Measurements from ENCODE around the gene WDR86.

DNA sequence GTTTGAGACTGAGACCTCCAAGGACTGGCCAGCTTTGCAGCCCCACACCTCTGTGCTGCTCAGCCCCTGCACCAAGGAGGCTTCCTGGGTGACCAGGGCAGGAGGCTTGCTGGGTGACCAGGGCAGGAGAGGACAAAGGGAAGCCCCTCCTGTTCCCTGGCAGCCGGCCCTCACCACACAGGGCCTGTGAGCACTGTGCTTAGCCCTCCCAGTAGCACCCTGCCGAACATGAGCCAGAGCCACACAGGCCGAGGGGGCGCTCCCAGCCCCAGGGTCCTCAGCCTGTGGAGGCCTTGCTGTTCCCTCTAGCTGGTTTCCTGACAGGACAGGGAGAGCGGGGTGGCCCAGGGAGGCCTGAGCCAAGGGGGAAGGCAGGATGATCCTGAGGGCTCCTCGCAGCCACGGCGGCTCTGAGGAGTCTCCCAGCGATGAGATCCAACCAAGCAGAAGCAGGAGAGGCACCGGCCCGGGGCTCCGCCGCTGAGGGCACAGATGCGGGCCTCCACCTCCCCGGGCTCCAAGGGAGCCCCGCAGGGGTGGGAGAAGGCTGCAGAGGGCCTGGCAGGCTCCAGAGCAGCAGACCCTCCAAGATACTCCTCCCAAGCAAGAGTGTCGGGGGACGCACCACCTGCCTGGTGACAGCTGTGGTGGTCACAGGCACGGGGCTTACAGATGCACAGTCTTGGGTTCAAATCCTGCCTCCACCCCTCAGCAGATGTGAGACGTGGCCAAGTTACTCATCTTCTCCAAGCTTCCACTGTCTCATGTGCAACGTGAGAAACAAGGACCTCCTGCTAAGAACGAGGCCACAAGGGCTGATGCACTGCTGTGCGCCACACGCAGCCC, 22.5 kb downstream of the WDR86 start:
- TF ChIP-seq, protein P1, sequence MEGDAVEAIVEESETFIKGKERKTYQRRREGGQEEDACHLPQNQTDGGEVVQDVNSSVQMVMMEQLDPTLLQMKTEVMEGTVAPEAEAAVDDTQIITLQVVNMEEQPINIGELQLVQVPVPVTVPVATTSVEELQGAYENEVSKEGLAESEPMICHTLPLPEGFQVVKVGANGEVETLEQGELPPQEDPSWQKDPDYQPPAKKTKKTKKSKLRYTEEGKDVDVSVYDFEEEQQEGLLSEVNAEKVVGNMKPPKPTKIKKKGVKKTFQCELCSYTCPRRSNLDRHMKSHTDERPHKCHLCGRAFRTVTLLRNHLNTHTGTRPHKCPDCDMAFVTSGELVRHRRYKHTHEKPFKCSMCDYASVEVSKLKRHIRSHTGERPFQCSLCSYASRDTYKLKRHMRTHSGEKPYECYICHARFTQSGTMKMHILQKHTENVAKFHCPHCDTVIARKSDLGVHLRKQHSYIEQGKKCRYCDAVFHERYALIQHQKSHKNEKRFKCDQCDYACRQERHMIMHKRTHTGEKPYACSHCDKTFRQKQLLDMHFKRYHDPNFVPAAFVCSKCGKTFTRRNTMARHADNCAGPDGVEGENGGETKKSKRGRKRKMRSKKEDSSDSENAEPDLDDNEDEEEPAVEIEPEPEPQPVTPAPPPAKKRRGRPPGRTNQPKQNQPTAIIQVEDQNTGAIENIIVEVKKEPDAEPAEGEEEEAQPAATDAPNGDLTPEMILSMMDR (IDR thresholded peaks at IDR 0.05; ENCODE audit: low read length), result no peak
- TF ChIP-seq EZH2 (optimal IDR thresholded peaks at IDR 0.05; ENCODE audit: low read depth, low read length), result no peak
- TF ChIP-seq EZH2phosphoT487 (IDR thresholded peaks at IDR 0.05; ENCODE audit: low read length), result no peak

Measured in MM.1S (cell line).